Hematopoietic multipotent progenitor cell treated with erythropoietin and hydrocortisone succinate and interleukin-3 and kit ligand, for 15 days (in vitro differentiated cells): ENCODE data around the gene MAB21L1.

ENCODE experiments used
- DNase-seq: peaks from one replicate; pipeline ENCODE4 v3.0.0-alpha.2; 2015; ENCODE audit warnings: low spot score

Gene MAB21L1

GRCh38 chr13:35475960-35476943 is at the start of gene MAB21L1:
TSS of gene MAB21L1 (minus strand) at chr13:35476689. CDS start at chr13:35476138, 551 bp downstream.
- no peak for DNase-seq

DNA sequence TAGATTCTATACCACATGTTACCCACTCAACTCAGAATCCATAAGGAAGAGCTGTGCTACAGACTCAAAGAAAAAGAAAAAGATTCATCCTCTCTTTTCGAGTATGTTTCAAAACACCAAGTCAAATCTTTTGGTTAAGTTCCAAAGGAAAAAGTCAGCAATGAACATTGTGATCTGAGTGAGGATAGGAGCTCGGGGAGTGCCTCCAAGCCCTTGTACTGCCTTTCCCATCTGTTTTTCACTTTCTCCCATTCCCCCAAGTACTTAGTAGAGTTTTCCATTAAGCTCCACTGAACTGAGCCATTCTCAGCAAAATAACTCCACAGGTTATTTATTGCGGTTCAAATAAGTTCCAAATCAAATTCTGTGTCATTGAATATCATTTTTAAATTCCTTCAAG is 47.7 kb upstream of the MAB21L1 start:
- DNase-seq, result no peak

- no peak for DNase-seq
Measured at GRCh38 chr13:35518337-35518946, 42.0 kb upstream of the MAB21L1 start.

DNA sequence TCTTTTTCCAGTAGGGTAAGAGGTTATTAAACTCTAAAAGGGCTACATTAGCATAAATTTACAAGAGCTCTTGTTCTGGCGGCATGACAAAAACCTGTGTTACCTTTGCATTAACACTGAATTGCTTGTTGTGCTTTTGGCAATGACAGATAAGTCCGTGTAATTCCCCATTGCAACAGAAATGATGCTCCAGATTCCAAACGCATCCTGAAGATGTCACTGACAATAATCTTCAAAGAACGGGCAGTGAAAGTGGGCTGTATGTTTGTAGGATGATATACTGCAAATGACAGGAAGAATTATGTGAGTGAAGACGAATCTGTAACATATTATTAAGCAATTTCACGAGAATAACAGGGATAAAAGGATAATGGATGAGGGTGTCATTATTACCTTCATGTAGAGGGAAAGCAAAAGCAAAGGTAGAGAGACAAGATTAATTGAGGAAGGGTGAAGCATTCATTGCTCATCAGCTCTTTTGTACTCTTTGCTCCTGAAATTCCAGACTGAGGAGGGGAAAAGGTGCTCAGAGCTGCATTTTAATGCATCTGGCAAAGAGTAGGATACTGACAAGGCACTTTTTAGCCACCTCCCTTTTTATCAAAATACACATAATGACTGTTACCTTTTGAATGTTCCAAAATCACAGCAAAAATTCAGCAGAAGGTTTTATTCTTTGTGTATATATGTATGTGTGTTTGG is 38.5 kb upstream of the MAB21L1 start:
- DNase-seq, result no peak

DNA sequence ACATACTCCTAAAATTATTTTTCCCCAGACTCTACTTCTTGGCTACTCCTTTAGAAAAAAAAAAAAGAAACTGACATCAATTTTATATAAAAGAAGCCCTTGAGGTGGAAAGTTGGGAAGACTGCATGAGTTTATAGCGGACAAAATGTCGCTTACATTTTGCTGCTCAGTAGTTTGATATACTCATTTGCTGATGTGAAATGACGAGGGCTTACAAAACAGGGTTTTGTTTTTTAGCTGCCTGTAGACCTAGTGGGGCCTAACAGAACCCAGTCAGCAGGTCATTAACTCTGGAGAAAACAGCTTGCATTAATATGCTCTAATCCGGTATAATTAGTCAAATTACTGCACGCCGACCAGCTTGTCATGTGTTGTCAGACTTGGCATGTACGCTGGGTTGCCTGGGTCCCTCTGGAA is 37.6 kb upstream of the MAB21L1 start:
- no peak for DNase-seq

DNA sequence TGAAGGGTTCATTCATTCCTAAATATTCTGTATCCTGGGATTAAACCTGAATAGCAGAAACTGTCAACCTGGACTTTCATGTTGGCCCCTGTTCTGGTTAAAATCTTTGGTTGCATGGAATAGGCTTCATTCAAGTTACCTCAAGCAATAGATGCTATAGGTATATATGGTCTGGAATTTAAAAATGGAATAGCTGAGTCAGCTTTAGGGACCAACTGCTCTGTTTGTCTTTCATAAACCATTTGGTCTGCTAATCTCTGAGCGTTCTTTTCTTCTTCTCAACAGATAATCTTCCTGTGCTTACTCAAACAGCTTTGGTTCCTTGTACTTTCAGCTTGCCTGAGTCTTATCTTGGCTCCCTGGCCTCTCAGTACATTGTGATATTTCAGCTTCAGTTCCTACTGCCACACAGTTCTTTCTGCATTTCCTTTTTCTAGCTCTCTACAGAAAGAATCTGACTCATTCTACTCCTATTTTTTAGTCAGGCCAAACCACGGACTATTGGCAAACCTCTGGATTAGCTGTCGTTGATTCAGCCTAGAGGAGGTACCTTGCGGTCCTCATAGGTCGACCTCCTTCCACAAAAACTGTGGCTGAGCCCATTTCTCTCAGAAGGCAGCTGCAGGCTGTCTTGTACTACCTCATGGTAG is 35.9 kb upstream of the MAB21L1 start:
- DNase-seq, result no peak

DNA sequence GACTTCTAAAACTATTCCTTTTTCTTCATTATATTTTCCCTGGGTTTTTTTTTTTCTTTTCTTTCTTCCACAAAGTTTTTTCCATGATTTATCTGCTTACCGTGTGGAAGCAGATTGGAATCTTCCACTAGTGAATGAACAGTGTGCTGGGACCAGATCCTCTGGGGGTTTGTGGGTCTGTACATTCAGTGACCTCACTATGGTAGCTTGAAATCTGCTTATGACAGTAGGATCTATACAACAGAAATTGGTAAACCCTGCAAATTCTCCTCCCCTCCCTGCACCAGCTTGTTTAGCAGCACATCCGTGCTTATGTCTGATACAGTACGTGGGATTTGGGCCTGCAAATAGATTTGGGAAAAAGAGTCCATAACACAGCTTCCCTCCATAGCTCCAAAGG is 26.0 kb upstream of the MAB21L1 start:
- no peak for DNase-seq

DNA sequence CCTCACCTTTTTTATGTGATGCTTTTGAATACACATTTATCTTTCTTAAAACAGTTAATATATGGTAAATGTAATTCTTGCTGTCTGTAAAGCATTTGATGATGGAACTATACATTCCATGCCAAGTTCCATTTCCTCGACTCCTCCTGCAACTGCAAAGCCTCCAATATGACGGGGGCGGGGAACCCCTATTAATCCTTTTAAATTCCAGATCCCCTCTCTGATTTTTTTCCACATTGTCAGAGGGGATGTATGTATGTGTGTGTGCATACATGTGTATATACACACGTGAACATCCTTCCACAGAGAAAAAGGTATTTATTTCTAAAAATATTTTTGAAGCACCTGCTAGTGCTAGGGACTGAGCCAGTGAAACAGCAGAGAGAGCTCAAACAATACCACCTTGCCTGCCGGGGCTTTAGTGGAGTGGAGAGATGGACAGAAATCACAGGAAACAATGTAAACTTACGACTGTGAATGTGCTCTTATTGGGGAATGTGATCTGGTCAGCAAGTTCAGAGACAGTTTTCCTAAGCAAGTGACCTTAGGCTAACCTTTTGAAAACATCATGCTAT is 25.3 kb upstream of the MAB21L1 start:
- no peak for DNase-seq

DNA sequence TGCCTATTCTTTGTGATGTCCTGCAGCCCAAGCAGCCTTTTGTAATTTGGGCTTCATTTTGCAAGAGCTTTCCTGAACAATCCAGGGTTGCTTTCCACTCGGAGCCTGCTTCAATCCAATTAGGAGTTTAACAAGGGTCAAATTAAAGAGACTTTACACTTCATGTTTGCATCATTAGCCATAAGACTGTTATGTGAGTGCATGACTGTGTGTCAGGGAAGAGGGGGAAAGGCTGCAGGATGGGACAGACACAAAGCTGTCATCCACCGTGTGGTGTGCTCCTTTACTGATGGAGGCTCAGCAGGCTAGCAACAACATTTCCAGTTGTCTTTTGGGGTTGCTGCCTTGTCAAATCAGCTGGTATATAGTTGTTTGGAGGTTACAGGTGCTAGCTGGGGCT is 23.7 kb upstream of the MAB21L1 start:
- DNase-seq, result no peak

DNA sequence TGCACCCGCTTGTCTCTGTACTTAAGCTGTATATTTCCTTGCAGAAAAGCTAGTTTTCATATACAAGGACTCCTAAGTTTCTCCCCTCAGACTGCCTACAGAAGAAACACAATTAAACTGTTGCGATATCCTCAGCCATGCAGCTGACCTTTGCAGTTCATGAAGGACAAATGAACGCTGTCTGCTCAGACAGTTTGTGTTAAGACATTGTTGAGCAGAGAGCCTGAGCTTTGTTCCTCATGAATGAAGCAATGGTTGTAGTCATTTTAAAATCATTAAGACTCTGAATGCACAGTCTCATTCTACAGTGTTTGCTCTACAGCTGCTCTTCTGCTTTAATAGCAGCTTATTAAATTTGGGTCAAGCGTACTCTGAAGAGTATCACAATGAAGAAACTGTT is 23.2 kb upstream of the MAB21L1 start:
- no peak for DNase-seq

- no peak for DNase-seq
Measured at GRCh38 chr13:35499196-35499662, 22.7 kb upstream of the MAB21L1 start.

DNA sequence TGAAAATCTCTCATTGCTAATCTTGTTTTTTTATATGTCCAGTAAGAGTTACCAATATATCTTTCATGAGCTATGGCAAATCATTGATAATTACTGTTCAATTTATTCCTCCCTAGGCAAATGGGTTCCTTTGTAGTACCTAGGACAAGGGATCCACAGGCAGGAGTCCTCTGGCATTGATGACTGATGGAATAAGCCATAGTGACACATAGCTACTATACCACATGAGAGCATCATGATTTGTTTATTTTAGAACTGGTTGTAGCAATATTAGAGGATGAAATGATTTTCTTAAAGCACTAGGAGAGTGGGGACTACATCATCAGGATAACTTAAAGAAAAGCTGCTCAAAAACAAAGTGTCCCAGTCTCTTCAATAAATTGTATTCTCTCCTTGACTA is 21.7 kb upstream of the MAB21L1 start:
- DNase-seq, result no peak

GRCh38 chr13:35496761-35497386 is 20.4 kb upstream of the MAB21L1 start:
- no peak for DNase-seq

- no peak for DNase-seq
Measured at GRCh38 chr13:35496006-35496405, 19.5 kb upstream of the MAB21L1 start.

- DNase-seq, result no peak
Measured at GRCh38 chr13:35489050-35489449, 12.6 kb upstream of the MAB21L1 start.

GRCh38 chr13:35485424-35485823 is 8.9 kb upstream of the MAB21L1 start:
- DNase-seq, result no peak

- DNase-seq, result no peak
Measured at GRCh38 chr13:35484384-35484783, 7.9 kb upstream of the MAB21L1 start.

DNA sequence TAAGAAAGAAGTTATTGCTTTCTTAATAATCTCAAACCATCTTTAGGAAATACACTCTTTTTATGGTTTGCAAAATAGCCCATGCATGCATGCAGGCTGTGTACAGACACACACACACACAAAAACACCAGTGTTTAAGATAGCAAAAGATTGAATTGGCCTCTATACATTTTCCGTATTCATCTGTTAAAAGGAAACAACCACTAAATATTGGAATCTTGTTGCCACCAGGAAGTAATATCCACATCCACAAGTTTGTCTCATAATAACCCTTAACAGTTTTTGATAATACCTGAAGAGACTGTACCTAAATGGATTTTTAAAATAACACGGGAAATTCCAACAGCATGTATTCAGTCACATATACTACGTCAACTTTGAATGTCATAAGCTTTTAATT is 7.3 kb upstream of the MAB21L1 start:
- no peak for DNase-seq

- no peak for DNase-seq
Measured at GRCh38 chr13:35482527-35482926, 6.0 kb upstream of the MAB21L1 start.

GRCh38 chr13:35481777-35482176 is 5.3 kb upstream of the MAB21L1 start:
- DNase-seq, result no peak

GRCh38 chr13:35480346-35480745 is 3.9 kb upstream of the MAB21L1 start:
- no peak for DNase-seq
